HG03196 (cell line): ENCODE data around the gene ZNF423.

Experiments used
- ATAC-seq: cut with Tn5 transposase; IDR thresholded peaks from one replicate; pipeline ENCODE4 v1.9.1; 2021; ENCODE audit not compliant: unreplicated experiment

Gene ZNF423

GRCh38 chr16:49590166-49590871, 265.6 kb downstream of the ZNF423 start:
- ATAC-seq = no peak

DNA sequence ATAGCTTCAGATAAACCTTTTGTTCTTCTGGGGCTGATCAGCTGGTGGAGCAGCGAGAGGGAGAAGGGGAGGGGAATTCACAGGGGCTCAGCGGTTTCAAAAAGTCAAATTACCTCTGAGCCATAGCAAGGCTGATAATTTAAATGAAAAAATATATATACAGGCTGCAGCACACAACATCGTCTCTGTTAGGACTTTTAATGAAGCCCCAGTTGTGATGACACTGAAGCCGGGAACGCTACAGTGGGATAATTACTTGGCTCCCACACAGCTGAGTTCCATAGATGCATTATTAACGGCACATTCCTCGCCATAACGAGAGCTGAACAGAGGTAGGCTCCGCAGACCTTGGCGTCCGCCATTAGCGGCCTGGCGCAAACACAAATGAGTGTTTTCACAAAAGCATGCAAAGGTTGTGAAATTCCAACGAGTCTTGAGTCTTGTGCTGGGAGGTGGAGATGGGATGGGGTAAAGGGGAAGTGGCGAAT, 266.3 kb downstream of the ZNF423 start:
- no peak for ATAC-seq

- ATAC-seq = no peak
Observed at GRCh38 chr16:49588729-49589384, 267.1 kb downstream of the ZNF423 start.

- no peak for ATAC-seq
Observed at GRCh38 chr16:49588026-49588425, 267.9 kb downstream of the ZNF423 start.

DNA sequence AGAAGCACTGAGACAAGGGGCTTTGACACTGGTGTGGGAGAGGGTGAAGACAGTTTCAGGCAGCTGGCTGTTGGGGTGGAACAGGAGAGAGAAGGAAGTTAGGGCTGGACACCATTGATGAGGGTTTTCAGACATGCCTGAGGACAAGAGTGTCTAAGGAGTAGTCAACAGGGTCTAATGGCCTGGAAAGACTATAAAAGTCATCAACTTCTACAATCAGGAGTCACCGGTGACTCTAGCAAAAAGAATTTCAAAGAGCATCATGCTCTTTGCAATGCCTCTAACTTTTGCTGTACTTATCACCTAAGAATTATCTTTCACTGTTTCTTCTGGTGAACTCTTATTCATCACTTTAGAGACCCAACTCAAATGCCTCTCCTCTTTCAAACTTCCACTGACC, 268.4 kb downstream of the ZNF423 start:
- no peak for ATAC-seq

- no peak for ATAC-seq
Observed at GRCh38 chr16:49586466-49587450, 269.2 kb downstream of the ZNF423 start.

DNA sequence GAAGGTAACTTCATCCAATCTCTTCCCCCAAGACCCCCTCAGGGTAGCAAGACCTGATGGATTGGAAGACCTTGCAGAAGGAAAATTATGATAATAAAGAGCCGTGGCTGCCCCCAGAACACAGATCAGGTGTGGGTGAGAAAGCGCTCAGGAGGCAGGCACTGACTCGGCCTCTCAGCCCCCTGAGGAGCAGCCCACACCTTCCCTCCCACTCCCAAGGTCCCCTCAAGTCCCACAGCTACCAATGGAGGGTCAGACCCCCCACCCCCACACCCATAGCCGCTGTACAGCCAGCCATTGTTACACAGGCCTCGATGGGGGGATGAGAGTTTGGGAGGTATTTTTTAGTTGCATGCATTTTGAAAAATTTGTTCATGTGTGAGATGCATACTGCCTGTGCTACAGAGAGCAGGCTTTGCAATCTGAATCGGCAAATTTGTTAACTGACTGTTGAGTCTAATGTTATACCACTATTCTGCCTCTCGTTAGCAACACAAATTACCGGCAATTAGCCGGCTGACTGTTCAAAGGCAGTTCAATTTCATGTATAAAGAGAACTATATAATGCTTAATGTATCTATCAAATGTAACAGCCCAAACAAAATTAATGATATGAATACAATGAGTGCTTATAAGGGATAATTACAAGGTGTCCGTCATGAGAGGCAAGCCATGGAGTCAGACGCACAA, 270.6 kb downstream of the ZNF423 start:
- ATAC-seq = no peak

DNA sequence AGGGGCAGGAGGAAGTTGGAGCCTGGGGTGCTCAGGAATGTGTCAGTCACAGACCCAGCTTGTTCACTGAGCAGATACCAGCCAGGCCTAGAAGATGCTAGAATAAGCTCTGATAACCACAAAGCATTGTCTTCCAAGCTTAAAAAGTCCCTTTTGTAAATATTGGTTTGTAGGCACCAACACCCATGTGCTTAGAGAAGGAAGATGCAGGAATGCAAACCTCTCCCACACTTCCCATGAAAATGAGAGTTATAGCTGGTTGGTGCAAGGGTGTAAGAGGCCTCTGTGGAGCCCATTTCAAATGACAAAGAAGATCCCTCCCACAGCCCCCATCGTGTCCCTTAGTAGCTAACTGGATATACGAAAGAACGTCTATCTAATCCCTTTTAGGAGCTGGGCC, 272.0 kb downstream of the ZNF423 start:
- ATAC-seq = no peak

GRCh38 chr16:49581630-49582298, 274.1 kb downstream of the ZNF423 start:
- ATAC-seq = no peak

- no peak for ATAC-seq
Observed at GRCh38 chr16:49580751-49581303, 275.1 kb downstream of the ZNF423 start.

DNA sequence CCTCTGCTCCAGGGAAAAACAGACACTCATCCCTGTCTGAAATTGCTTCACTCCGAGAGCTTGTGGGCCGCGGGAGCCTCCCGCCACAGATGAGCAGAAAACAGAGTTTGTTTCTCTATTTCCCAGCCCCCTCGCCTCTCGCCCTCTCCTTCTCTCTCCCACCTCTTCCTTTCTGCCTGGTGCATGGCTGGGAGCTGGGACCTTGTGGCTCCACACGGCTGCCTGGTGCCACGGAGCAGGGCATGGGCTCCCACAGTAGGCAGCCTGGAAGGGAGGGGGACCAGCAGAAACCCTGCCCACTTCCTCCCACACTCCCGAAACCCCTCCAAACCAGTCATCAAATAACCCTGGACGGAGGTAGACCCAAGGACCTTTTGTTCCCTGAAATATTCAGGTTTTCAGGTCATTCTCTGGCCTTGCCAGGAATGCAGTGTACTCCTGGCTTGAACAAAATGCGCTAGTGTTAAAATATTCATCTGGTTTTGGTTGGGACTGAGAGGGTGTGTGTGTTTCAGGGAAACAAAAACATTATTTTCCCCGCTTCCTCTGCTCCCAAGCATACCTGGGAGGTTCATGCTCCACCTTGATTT, 277.4 kb downstream of the ZNF423 start:
- ATAC-seq = no peak

GRCh38 chr16:49578018-49578417, 277.9 kb downstream of the ZNF423 start:
- ATAC-seq = no peak

- no peak for ATAC-seq
Observed at GRCh38 chr16:49576941-49577340, 279.0 kb downstream of the ZNF423 start.

DNA sequence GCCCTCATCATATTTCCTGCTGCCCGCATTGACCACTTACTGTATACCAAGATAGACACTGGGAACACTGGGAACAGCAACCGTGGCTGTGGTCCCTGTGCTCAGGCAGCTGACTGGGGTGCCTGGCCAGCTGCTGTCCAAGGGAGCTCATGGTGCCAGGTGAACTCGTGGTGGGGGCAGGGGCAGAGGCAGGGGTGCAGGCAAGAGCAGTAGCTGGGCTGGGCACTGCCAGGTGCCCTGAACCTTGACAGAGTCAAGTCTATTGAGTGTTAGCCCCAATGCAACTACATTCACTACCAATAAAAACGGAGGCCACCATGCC, 279.8 kb downstream of the ZNF423 start:
- no peak for ATAC-seq

DNA sequence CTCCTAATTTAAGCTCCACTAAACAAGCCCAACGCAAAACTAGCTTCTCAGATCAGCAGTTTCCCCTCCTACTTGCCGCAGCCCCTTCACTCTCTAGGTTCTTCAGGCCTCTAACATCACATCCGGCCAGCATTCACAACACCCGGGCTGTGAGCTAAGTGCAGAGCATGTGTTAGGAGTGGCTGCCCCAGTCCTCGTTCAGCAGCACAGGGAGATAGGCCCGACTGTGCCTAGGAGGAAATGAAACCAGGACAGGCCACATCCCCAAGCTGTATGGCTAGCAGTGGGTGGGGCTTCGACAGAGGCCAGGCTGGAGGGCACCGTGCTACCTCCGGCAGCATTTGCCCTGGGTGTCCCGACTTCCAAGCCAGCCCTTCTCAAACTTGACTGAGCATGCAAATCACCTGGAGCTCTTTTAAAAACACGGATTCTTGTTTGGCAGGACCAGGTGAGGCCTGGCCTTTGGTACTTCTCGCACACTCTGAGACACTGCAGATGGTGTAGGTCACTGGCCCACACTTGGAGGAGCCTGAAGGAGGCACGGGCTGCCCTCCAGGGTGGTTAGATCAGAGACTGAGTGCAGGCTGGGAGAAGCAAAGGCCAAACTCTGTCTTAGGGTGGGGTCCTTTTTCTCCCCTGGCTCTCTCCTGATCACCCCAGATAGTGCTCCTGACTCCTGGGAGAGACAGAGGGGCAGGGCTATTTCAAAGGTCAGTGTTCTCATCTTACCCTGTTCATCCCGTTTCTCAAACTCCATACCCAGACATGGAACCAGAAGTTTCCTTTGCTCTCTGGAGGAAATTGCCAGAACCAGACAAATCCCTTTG, 280.4 kb downstream of the ZNF423 start:
- ATAC-seq = peak; percentile 94

DNA sequence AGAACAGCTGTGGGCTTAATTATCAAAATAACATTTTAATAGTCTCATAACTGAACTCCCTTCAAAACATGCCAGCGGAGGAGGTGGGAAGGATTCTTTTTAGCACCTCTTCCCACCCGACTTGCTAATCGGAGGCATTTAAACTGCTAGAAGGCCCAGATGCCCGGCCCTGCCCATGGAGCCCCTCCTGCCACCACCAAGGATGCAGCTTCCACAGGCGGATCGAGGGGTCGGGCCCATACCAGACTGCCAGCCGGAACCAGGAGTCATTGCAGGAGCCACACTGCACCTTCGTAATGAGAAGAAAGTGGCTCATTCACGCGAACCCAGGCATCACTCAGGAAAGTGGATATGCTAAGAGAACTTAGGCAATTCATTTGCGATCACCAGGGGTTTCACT, 281.1 kb downstream of the ZNF423 start:
- no peak for ATAC-seq

- ATAC-seq = no peak
Observed at GRCh38 chr16:49567950-49568349, 288.0 kb downstream of the ZNF423 start.

DNA sequence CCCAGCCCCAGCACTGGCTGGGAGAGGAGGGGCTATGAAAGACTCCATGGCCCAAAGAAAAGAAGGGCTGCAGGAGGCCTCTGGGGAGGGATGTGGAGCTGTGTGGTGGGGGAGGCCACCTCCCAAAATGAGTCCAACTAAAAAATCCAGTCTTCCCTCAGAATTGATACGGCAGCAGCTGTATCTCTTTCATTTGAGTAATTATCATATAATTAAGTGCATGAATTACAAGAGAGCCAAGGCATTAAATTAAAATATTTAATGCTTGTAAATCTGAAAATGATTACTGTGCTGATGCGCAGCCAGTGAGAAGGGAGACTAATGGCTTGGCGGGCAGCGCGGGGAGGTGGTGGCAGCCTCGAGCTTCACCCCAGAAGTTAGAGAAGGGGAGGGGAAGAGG, 289.5 kb downstream of the ZNF423 start:
- no peak for ATAC-seq
